H1 (cell line): ENCODE results near the gene NBL1. TPM values are rescaled to one million over a fixed set of nuclear protein-coding genes. Genes with fewer than 3 reads are reported as not detected.

Source experiments
- BACH1 ChIP-seq: IDR thresholded peaks from 2 replicates; pipeline ENCODE4 v1.6.1; 2012; ENCODE audit warnings: low read length, improper control_type of control experiment
- BCL11A ChIP-seq, 2 experiments: IDR thresholded peaks; one replicate each; pipeline ENCODE4 v1.6.1; 2011; ENCODE audit warnings: low read depth in 2 of 2, low read length in 2 of 2, mild to moderate bottlenecking in 2 of 2
- CBX5 ChIP-seq: fragments of 300-800, 300-1000 bp; sonication (generic); IDR thresholded peaks from 2 replicates; pipeline ENCODE4 v1.7.1; 2016; ENCODE audit warnings: antibody characterized with exemption, low read length, low read depth
- GTF2F1 ChIP-seq: IDR thresholded peaks from 2 replicates; pipeline ENCODE4 v1.6.1; 2012; ENCODE audit warnings: low read depth, low read length, improper control_type of control experiment, borderline replicate concordance
- MAFK ChIP-seq: IDR thresholded peaks from 2 replicates; pipeline ENCODE4 v1.6.1; 2012; ENCODE audit warnings: low read depth, mild to moderate bottlenecking, improper control_type of control experiment, low read length
- NRF1 ChIP-seq: IDR thresholded peaks from 2 replicates; pipeline ENCODE4 v1.6.1; 2011; ENCODE audit warnings: mild to moderate bottlenecking, low read depth, low read length, improper control_type of control experiment
- PHF8 ChIP-seq: fragments of 200-600 bp; sonication (generic); conservative IDR thresholded peaks from 2 replicates; pipeline ENCODE4 v1.7.1; 2012; ENCODE audit warnings: low read depth, mild to moderate bottlenecking, inconsistent platforms, low read length, moderate library complexity
- RBBP5 ChIP-seq: IDR thresholded peaks from 2 replicates; pipeline ENCODE4 v1.7.1; 2012; ENCODE audit warnings: low read depth, mild to moderate bottlenecking, inconsistent platforms, low read length, moderate library complexity, borderline replicate concordance
- SIN3A ChIP-seq, 2 experiments: IDR thresholded peaks in 1 of 2; conservative IDR thresholded peaks in 1 of 2; 2 replicates each; pipeline ENCODE4 v1.6.1; 2011 to 2012; ENCODE audit warnings: low read length in 2 of 2, improper control_type of control experiment in 1 of 2, low read depth in 1 of 2, mild to moderate bottlenecking in 1 of 2
- polyA plus RNA-seq, 7 experiments: library from polyadenylated mRNA; depleted of rRNA in 3 of 7; stranded (reverse) in 5 of 7; unstranded in 2 of 7; fragments of >200 nt in 5 of 7; fragments of 200-250 nt in 2 of 7; gene quantifications; 1 replicate in 5 of 7; 2 replicates in 1 of 7; 4 replicates in 1 of 7; pipeline versions ENCODE4 v1.2.1 to v1.2.3, GENCODE V29; 2011 to 2013; ENCODE audit warnings: missing spikeins in 2 of 7, mixed read lengths in 2 of 7
- total RNA-seq: library from RNA; stranded (reverse); fragmentation: NEBNext Ultra II Directional; extraction: Animal tissue kit (Norgen Biotek cat#: 25700); gene quantifications from 2 replicates; pipeline ENCODE4 v1.2.1, GENCODE V29; 2021

NBL1 gene
- total and polyA plus RNA-seq, 2 of the 8 experiments (the other 6 are each of a cell fraction or from before 2014, with no cell fraction given), result 8.7 to 9.7 TPM

DNA sequence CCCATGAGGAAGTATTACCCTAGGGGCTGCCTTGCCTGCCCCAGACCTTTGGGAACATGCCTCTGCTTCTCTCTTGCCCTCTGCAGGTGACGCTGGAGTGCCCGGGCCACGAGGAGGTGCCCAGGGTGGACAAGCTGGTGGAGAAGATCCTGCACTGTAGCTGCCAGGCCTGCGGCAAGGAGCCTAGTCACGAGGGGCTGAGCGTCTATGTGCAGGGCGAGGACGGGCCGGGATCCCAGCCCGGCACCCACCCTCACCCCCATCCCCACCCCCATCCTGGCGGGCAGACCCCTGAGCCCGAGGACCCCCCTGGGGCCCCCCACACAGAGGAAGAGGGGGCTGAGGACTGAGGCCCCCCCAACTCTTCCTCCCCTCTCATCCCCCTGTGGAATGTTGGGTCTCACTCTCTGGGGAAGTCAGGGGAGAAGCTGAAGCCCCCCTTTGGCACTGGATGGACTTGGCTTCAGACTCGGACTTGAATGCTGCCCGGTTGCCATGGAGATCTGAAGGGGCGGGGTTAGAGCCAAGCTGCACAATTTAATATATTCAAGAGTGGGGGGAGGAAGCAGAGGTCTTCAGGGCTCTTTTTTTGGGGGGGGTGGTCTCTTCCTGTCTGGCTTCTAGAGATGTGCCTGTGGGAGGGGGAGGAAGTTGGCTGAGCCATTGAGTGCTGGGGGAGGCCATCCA lies 12.8 kb downstream of the NBL1 start (continued):
- TF ChIP-seq RBBP5, result no peak
- TF ChIP-seq GTF2F1, result no peak
- TF ChIP-seq BCL11A (IDR thresholded peaks at IDR 0.05; ENCODE audit: low read depth in 2 of 2, low read length in 2 of 2), result no peak
- no peak for TF ChIP-seq CBX5
- no peak for TF ChIP-seq PHF8
- TF ChIP-seq NRF1, result no peak
- TF ChIP-seq MAFK, result no peak
- TF ChIP-seq SIN3A (conservative IDR thresholded peaks at IDR 0.05 in 1 of 2, IDR thresholded peaks at IDR 0.05 in 1 of 2; ENCODE audit: low read depth in 1 of 2, low read length in 2 of 2), result no peak
- TF ChIP-seq BACH1, result no peak
